Right ventricle myocardium inferior (tissue), 1 donor: ENCODE data around the gene BEST1. TPM values are rescaled to one million over a fixed set of nuclear protein-coding genes. Genes with fewer than 3 reads are reported as not detected.

Experiments
- ATAC-seq: fragments of 200-7000 bp; cut with Tn5 transposase; one replicate; pipeline ENCODE4 v1.9.1; 2020; ENCODE audit warnings: mild to moderate bottlenecking, moderate library complexity
- DNase-seq: peaks from one replicate; pipeline ENCODE4 v3.0.0; 2021; ENCODE audit errors: missing footprints
- intact Hi-C: fragments of 100-400 bp; cut with DNase I; formaldehyde crosslinking; loops from one replicate; pipeline ENCODE4 v1.11.0; 2022
- total RNA-seq: library from RNA; stranded (reverse); fragmentation: NEBNext Ultra II Directional; extraction: Animal tissue kit (Norgen Biotek cat#: 25700); gene quantifications from one replicate; pipeline ENCODE4 v1.2.1, GENCODE V29; 2021
- donor health status: DM: no; HTN: yes; CAD: no; lungs with severe emphysema.

Gene BEST1
- total RNA-seq, 1 donor from 2014 or later = 1.9 TPM

- DNase-seq (no peak), ATAC-seq (no peak)
- intact Hi-C loops = no loop called here
These were observed 36.3 kb upstream of the BEST1 start for GRCh38 chr11:61913699-61914395.

- ATAC-seq (no peak), DNase-seq (no peak)
- intact Hi-C loops = no loop called here
These were observed 35.5 kb upstream of the BEST1 start for GRCh38 chr11:61914471-61915171.

GRCh38 chr11:61916737-61917333 lies 33.3 kb upstream of the BEST1 start:
- ATAC-seq (no peak), DNase-seq (no peak)
- intact Hi-C loops = no loop called here

DNA sequence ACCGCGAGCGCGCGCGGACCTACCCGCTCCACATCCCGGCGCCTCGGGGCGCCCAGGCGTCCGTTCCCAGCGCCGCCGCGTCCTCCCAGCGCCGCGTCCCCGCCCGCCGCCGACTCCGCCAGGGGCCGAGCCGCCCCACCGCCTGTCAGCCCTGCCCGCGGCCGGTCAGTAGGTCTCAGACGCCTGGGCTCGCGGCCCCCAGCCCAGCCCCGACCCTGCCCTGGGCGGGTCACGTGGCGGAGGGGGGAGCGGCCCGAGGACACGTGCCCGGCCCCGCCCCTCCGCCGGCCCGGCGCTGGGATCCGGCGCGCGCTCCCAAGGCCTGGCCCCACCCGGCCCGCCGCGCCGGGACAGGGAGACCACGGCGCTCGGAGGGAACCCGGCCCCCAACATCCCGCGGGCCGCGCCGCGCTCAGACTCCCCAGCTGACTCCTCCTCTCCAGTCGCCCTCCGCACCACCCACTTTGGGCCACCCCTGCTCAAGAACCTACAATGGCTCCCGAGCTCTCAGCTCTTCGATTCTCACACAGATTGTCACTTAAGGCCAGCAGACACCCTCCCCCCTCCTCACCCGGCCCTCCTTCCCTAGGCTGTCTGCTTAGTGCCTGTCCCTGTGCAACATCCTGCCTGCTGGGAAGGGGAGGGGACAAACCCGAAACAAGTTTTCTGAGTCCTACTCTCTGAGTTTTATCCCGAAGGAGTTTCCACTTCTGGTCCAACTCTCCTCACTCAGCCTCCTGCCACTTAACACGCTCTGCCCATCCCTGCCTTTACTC lies 32.6 kb upstream of the BEST1 start, which contains the start of gene RAB3IL1:
TSS of gene RAB3IL1 (minus strand) at position 233 of the 776 bp plus-strand sequence. CDS start at position 34, 199 bp downstream.
- intact Hi-C loops = no loop called here
- peak; percentile 88 for DNase-seq
- peak; percentile 80 for ATAC-seq

- DNase-seq (no peak), ATAC-seq (no peak)
- intact Hi-C loops = no loop called here
These were observed 31.8 kb upstream of the BEST1 start for GRCh38 chr11:61918251-61918937.

DNA sequence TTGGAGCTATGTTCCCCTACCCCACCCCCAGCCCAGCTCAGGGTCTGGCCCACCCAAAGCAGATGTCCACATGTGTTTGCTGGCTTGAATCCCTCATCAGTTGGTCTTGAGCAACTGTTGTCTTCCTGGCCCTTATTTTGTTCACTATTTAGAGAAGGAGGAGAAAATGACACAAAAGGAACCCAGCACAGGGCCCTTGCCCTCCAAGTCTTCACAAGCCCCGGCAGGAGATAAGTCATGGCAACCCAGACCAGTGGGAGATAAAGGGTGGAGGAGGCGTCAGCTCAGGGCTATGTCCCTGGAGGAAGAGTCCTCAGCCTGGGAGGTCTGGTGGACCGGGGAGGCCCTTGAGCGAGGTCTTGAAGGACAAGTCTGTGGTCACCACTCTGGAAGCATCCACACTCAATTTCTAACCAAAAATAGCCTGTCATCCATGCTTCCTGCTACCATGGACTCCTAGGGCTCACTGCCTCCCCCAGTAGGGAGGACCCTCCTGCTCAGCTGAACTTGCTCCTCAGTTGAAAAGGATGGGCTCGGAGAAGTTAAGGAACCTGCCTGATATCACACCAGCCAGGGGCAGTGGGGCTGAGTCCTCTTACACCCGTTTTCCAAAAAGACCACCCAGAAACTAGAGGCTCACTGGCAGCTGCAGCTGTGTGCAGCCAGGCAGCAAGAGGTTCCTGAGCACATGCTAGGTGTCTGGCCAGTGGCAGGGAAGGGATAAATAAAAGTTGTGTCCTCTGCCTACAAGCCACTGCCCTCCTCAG lies 31.0 kb upstream of the BEST1 start:
- ATAC-seq = peak; percentile 29
- intact Hi-C loops = no loop called here
- DNase-seq = no peak

GRCh38 chr11:61919705-61920631 lies 30.2 kb upstream of the BEST1 start:
- intact Hi-C loops = no loop called here
- ATAC-seq (no peak), DNase-seq (no peak)

DNA sequence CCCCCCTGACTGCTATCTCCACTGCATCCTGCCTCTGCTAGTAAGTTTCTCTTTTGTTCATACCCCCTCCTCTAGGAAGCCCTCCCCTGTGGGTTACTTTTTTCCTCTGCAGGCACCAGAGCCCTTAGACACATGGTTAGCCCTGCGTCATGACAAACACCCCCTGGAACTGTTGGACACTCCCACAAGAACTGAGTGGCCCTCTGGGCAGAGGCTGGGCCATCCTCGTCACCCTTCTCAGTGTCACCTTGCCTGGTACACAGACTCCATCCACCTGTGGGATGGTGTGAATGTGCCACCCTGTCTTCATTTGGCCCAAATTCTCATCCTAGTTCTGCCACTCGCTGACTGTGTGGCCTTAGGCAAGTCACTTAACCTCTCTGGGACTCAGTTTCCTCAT lies 28.7 kb upstream of the BEST1 start:
- no peak for ATAC-seq
- no peak for DNase-seq
- intact Hi-C loops = no loop called here

DNA sequence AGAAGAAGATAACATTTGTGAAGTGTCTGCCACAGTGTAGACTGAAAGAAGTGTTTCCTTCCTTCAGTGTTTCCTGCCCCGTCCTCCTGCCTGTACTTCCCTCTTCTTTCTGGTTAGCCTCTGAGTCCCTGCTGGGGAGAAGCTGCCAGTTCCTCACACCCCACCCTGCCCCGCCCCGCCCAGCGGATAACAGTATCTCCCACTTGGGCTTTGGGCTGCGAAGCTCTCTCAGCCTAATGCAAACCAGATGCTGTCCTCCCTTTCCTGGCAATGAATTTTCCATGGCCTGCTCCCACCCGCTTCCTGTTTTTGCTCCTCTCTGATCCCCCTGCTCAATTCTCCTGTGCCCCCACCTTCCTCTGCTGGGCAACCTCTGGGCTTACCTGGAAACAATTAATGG lies 27.6 kb upstream of the BEST1 start:
- peak; percentile 89 for DNase-seq
- peak; percentile 82 for ATAC-seq
- intact Hi-C loops = no loop called here

- intact Hi-C loops = no loop called here
- ATAC-seq = peak; percentile 78
- peak; percentile 88 for DNase-seq
These were observed 26.7 kb upstream of the BEST1 start for GRCh38 chr11:61923166-61924063.

- intact Hi-C loops = no loop called here
- DNase-seq (no peak), ATAC-seq (no peak)
These were observed 26.1 kb upstream of the BEST1 start for GRCh38 chr11:61924064-61924455.

DNA sequence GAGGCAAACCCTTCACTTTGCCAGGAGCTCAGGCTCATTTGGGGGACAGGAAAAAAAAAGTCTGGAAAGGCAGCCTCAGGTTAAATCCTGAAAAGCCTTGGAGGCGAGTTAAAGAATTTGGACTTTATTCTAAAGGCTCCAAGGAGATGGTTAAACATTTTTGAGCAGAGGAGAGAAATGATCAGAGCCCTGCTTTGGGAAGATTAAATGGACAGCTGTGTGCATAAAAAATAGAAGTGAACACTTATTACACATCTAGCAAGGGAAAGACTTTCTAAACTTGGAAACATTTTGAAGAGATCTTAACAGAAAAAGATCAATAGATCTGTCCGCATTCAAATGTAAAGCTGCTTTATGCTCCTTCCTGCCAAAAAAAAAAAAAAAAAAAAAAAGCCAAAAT lies 24.4 kb upstream of the BEST1 start:
- intact Hi-C loops = no loop called here
- DNase-seq (no peak), ATAC-seq (no peak)

DNA sequence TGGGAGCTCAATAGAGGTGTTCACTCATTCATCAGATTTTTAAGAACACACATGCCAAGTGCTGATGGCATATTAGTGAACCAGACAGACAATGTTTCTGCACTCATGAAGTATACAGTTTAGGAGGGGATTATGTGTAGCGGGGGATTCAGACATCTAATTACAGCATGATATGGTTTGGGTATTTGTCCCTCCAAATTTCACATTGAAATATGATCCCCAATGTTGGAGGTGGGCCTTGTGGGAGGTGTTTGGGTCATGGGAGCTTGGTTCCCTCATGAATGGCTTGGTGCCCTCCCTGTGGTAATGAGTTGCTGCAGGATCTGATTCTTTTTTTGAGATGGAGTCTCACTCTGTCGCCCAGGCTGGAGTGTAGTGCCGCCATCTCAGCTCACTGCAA lies 23.9 kb upstream of the BEST1 start:
- intact Hi-C loops = no loop called here
- ATAC-seq (no peak), DNase-seq (no peak)

- no peak for DNase-seq
- intact Hi-C loops = no loop called here
- no peak for ATAC-seq
These were observed 22.6 kb upstream of the BEST1 start for GRCh38 chr11:61927501-61927900.

GRCh38 chr11:61928606-61929005 lies 21.5 kb upstream of the BEST1 start:
- ATAC-seq (no peak), DNase-seq (no peak)
- intact Hi-C loops = no loop called here

DNA sequence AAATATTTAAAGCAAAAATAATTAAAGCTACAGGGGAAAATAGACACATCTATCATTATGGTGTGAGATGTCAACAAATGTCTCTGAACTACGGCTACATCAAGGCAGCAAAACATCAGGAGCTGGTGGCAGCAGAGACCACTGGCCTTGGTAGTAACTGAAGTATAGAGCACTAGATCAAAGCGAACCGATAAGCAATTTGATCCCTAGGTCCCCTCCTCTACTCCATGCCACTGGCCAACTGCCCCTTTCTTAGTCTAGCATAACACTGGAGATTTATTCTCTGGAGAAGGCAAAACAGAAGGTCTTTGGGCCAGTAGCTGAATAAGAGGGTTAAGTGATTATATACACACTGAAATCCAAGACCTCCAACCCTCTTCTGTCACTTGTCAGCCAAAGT lies 19.2 kb upstream of the BEST1 start:
- no peak for DNase-seq
- intact Hi-C loops = no loop called here
- no peak for ATAC-seq
